Measurements from ENCODE around the gene XPO4.

XPO4 gene

DNA sequence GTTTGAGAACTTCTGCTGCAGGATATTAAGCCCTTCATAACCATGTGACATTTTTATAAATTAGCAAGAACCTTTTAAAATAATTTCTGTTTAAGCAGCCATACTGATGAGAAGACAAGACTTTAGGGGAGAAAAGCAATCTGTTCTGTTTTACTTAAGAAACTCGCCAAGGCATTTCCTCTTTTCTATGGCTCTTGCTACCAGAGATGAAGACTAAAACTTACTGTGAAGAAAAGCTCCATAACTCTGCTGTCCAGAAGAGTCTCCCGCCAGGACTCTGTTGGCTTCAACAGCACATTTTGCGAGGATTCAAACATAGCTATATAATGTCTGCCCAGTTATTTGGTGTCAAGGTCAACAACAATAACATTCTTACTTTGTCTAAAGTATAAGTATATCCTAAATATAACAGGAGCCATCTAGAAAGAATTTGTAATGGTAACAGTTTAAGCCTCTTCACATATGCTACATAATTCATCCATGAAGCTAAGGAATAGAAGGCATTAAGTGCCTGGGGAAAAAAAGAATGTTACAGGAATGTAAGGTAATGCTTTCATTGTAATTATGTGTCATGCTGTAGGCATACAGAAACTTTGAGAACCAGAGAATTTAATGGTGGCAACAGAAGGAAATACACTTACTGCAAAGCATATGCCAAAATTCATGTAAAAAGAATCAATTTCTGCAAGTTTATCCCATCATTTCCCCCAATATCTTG is 75.5 kb downstream of the XPO4 start:
- no peak for DNase-seq

DNA sequence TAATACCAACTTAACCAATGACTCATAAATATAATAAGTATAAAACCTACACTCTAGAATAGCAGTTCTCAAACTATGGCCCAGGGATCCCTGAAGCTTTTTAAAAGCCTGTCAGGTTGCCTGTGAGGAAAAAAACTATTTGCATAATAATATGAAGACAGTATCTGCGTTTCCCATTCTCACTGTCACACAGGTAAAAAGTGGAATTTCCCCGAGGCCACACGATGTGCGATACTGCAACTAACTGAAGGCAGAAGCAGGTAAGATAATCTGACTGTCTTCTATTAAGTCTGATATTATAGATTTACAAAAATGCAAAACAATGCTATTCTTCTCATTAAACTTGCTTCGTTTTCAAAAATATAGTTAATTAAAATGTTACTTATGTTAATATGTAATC is 76.2 kb downstream of the XPO4 start:
- DNase-seq, result no peak

DNA sequence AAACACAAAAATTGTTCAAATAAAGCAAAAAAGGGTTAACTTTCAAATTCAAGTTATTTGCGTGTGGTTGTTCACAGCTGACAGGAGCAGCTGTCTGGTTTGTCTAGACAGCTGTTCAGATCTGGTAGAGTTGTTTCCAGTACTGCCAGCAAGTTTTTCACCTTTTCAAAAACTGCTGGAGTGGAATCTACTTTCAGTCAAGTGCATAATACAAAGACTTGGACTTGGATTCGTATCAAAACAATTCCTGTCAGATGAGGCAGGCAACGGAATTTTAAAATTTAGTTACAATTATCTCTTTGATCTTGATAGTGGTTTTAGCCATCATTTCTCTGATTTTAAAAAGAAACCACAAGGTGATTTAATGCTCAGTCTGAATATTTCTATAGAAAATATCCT is 77.1 kb downstream of the XPO4 start:
- DNase-seq, result no peak

DNA sequence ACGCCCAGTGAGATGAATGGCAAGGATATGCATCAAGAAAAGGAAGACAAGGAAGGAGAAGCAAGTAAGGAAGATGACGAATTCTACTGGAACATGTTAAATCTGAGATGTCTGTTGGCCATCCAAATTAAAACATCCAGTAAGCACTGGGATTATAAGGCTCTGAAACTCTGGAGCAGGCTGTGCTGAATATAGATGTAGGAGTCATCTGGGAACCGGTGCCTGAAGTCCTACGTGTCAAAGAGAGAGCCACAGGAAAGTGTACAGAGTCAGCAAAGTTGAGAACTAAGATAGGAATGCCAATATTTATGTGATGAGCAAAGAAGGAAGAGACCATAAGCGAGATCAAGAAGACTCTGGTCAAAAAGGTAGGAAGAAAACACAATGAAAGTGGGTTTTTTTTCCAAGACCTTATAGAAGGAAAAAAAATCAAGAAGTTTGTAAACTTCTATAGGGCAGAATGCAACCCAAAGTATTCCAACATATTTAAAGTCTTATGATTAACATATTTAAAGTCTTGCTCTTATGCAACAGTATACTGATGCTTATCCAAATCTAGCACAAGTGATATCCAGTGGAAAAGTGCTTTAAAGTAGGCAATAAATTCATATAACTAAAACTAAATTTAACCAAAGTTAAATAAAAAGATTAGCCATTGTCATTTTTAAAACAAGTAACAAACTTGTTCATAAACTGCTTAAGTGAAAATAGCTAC is 77.6 kb downstream of the XPO4 start:
- DNase-seq, result no peak

- no peak for DNase-seq
Measured at GRCh38 chr13:20823071-20823470, 79.5 kb downstream of the XPO4 start.

GRCh38 chr13:20822406-20822805 is 80.1 kb downstream of the XPO4 start:
- DNase-seq, result no peak

- DNase-seq, result no peak
Measured at GRCh38 chr13:20819715-20820114, 82.8 kb downstream of the XPO4 start.

DNA sequence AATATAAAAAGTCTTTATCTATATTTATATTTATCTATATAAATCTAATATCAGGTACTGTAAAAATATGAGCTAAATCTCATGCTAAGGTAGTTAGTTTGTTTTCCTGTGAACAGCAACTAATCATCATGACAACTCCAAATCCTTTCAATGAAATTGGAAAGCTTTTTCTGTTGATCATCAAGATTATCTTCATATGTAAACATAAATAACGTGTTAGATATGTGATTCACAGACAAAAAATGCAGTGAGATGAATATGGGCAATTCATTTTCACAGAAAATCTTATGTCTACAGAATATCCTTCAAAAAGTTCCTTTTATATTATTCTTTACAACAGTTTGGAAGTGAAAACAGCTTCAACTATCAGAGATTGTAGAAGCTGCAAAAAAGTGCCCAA is 87.1 kb downstream of the XPO4 start:
- no peak for DNase-seq

- DNase-seq, result no peak
Measured at GRCh38 chr13:20814224-20814910, 88.2 kb downstream of the XPO4 start.

DNA sequence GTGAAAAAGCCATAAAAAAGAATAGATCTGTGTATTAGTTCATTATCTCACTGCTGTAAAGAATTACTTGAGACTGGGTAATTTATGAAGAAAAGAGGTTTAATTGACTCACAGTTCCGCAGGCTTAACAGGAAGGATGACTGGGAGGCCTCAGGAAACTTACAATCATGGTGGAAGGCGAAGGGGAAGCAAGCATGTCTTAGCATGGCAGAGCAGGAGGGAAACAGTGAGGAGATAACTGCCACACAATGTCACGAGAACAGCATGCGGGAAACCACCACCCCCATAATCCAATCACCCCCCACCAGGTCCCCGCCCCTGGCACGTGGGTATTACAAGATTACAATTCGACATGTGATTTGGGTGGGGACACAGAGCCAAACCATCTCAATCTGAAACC is 89.7 kb downstream of the XPO4 start:
- DNase-seq, result no peak

DNA sequence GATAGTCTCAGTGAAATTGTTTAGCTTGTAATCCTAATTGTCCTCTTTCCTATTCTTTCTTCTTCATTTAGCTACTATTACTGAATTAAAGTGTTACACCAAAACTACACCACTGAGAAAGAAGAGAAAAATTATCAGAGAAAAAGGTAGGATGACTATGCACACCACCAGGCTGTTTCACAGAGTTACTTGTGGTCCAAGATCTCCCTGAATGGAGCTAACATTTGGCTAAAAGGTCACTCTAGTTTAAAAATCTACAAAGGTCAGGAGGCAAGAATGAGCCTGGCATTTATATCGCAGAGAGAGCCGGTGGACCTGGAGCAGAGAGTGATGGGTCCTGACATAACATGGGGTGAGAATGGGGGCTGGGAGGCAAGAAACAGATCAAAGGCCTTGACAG is 91.7 kb downstream of the XPO4 start:
- no peak for DNase-seq

GRCh38 chr13:20808874-20809273 is 93.7 kb downstream of the XPO4 start:
- no peak for DNase-seq

DNA sequence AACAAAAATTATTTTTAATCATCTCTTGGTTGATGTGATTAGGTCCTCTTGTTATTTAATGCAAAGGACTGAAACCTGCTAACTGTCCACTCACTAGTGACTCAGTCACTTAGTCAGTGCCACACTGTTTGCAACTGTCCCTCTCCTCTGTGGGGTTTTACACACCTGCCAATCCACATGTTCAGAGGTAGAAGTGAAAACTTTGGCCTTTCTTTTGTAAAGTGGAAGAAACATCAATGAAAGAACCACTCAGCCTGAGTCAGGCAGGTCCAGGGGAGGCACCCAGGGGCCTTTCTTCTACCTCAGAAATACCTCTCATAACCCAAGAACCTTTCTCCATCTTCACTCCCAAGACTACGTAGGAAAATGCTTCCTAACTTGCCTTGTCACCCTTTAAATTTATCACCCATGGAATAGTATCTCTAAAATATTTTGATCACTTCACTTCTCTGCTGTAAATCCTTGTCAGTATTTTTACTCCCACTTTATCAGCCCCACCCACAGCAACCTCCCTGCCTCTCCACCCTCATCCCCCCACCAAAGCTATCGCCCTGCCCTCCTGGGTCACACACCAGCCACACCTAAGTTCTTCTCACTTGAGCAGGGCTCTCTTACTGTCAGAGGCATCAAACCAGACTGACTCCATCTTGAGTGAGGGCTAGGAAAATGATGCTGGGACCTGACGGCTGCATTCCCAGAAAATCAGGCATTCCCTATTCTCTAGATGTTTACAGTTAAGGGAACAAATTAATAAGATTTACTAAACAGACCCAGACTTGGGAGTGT is 99.2 kb downstream of the XPO4 start:
- DNase-seq, result no peak

- no peak for DNase-seq
Measured at GRCh38 chr13:20801707-20802106, 100.8 kb downstream of the XPO4 start.

- DNase-seq, result no peak
Measured at GRCh38 chr13:20799726-20800416, 102.7 kb downstream of the XPO4 start.

DNA sequence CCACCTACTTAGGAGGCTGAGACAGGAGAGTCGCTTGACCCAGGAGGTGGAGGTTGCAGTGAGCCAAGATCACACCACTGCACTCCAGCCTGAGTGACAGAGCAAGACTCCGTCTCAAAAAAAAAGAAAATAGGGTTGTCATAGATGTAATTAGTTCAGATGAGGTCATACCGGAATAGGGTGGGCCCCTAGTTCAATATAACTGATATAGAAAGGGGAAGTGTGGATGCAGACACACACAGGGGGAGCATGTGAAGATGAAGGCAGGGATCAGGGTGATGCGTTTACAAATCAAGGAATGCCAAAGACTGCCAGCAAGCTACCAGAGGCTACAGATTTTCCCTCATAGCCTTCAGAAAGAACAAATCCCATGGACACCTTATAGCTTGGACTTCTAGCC is 104.5 kb downstream of the XPO4 start:
- no peak for DNase-seq

DNA sequence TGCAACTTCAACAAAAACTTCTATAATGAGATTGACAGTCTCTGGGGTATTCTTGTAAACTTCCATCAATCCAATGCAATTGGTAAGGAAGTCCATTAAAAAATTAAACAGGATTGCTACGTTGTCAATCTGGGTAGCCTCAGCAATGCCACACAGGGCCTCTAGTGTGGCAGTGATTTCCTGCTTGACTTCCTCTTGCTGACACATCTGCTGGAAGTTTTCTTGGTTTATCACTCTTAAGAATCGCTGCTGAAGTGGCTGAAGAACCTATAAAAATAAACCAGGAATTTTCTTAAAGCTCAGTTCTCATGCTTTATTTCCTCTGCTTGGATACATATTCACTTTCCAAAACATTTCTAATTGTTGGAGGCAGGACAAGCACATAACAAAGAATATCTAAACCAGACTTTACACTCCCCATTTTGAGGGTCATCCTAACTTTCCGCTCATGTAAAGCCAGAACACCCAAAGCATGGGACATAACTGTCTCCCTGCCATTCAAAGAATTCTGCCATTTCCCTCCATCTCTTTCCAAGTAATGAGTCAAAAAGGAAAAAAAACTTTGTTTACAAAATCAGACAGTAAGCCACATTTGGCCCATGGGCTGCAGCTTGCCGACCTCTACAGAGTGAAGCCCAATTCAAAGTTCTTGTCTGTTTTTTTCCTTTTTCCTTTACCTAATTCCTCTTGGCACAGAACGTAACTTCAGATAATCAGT is 105.6 kb downstream of the XPO4 start:
- DNase-seq, result no peak

DNA sequence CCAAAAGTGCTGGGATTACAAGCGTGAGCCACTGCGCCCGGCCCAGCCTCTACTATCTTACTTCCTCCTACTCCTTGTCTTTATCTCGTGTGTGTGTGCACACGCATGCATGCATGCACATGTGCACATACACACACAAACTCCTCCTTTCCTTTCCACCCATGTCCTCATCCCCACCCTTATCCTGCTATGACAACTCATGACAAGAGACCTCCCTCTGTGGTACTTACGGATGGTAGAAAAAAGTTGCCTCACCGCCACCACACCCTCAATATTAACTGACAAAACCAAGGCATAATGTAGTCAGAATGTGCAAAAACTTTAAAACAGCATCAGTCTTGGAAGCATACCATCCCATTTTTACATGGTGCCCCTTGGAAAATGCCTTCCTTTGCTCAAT is 112.9 kb downstream of the XPO4 start:
- DNase-seq, result no peak

- no peak for DNase-seq
Measured at GRCh38 chr13:20788312-20788711, 114.2 kb downstream of the XPO4 start.

- DNase-seq, result no peak
Measured at GRCh38 chr13:20787180-20787579, 115.4 kb downstream of the XPO4 start.

DNA sequence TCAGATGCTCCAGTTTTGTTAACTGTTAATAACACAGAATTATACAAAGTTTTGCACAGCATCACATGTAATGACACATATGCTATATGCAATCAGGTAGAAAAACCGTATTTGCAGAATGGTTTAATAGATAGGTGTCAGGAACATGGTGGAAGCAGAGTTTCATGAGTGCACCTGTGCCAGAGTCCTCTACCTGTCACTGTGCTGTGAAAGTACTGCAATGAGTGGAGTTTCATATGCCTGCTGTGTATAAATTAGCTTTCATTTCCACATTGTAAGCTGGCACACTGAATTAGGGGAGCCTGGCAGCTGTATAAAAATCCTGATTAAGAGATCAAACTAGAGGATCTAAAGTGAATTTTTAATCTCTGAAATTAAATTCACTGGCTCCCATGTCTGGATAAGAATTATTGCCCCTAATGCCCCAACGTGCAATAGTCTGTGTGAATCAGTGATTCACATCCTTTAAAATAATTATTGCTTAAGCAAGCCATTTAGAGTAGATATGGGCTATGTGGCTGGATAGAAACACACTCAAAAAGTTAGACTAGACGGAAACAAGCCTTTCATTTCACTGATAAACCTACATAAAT is 120.3 kb downstream of the XPO4 start:
- no peak for DNase-seq

DNA sequence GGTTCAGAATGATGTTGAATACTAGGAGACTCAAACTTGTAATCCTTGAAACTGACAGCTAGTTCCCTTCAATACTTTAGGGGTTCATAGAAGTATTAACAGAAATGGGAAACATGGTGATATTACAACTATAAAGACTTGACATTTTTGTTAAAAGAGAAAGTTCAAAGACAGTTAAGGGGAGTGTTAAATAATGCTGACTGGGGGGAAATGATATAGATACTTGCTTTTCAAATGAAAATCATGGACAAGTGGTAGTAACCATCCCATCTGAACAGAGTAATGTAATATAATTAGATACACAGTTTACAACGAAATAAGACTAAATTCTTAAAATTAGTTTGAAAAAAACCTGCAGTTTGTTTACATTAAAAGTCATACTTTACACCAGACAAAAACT is 122.2 kb downstream of the XPO4 start:
- no peak for DNase-seq

Data from T-helper 9 cell (primary cell).